Measurements from ENCODE around the gene EBF4. TPM values are rescaled to one million over a fixed set of nuclear protein-coding genes. Genes with fewer than 3 reads are reported as not detected.

EBF4 gene
- total and polyA plus RNA-seq, 10 of the 15 experiments (the other 5 are each of a cell fraction or from before 2014, with no cell fraction given) = 0.13 TPM; not detected in 9

DNA sequence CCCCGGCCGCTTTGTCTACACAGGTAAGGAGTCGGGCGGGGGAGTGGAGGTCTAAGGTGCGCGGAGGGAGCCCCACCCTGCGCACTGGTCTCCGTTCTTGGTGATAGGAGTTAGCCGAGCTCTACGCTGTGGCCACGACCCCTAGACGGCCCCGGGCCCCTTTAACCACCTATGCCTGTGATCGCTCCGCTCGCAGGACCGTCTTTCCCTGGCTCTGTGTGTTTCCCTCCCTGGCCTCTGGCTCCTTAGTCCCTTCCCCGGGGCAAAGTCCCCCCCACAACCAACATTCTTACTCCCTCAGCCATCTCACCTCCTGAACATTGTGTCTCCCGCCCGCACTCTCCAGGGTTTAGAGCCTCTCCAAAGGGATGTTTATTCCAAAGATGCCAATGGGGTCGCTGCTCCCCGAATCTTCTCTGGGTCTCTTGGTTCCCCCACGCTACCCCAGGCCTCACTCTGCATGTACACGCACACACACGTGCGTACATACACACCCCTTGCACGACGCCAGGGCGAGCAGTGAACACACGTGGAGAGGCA lies 57.4 kb downstream of the EBF4 start:
- ChIA-PET CTCF (no interaction called here), POLR2A (no interaction called here), RAD21 (ENCODE audit: unreplicated experiment) (no interaction called here), SMC1A (ENCODE audit: uncharacterized antibody, unreplicated experiment) (no interaction called here)
- Histone ChIP-seq H3K79me2 (ENCODE audit: control insufficient read depth, insufficient read depth, low read length) (no peaks in the 10 kb centered on the region), H3K4me1 (ENCODE audit: control insufficient read depth, insufficient read depth, low read length) (peaks cover 6% of the 10 kb centered on the region), H3K4me3 (no peak overlapping the region), H4K20me1 (ENCODE audit: control insufficient read depth, insufficient read depth) (no peaks in the 10 kb centered on the region), H3K4me2 (ENCODE audit: control insufficient read depth, insufficient read depth) (no peak overlapping the region), H3K36me3 (ENCODE audit: control insufficient read depth in 2 of 2, insufficient read depth in 2 of 2, low read length in 1 of 2) (no peaks in the 10 kb centered on the region), H3K27ac (ENCODE audit: control insufficient read depth, insufficient read depth) (no peak overlapping the region), H3K9ac (ENCODE audit: control insufficient read depth, insufficient read depth, low read length) (no peak overlapping the region), H2AFZ (ENCODE audit: control insufficient read depth, low read depth, low read length) (no peak overlapping the region), H3K27me3 (replicated peaks in 1 of 2; ENCODE audit: control insufficient read depth in 2 of 2, insufficient read depth in 2 of 2, low read length in 1 of 2) (peaks cover 9 to 12% of the 10 kb centered on the region in 2 experiments), H3K9me3 (replicated peaks; ENCODE audit: control insufficient read depth, insufficient read depth, low read length) (no peaks in the 10 kb centered on the region; the same call in 2 of the 3 replicates)
- TF ChIP-seq, protein P1, sequence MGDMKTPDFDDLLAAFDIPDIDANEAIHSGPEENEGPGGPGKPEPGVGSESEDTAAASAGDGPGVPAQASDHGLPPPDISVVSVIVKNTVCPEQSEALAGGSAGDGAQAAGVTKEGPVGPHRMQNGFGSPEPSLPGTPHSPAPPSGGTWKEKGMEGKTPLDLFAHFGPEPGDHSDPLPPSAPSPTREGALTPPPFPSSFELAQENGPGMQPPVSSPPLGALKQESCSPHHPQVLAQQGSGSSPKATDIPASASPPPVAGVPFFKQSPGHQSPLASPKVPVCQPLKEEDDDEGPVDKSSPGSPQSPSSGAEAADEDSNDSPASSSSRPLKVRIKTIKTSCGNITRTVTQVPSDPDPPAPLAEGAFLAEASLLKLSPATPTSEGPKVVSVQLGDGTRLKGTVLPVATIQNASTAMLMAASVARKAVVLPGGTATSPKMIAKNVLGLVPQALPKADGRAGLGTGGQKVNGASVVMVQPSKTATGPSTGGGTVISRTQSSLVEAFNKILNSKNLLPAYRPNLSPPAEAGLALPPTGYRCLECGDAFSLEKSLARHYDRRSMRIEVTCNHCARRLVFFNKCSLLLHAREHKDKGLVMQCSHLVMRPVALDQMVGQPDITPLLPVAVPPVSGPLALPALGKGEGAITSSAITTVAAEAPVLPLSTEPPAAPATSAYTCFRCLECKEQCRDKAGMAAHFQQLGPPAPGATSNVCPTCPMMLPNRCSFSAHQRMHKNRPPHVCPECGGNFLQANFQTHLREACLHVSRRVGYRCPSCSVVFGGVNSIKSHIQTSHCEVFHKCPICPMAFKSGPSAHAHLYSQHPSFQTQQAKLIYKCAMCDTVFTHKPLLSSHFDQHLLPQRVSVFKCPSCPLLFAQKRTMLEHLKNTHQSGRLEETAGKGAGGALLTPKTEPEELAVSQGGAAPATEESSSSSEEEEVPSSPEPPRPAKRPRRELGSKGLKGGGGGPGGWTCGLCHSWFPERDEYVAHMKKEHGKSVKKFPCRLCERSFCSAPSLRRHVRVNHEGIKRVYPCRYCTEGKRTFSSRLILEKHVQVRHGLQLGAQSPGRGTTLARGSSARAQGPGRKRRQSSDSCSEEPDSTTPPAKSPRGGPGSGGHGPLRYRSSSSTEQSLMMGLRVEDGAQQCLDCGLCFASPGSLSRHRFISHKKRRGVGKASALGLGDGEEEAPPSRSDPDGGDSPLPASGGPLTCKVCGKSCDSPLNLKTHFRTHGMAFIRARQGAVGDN (IDR thresholded peaks at IDR 0.05) = no peak
- no peak for TF ChIP-seq SPI1 (IDR thresholded peaks at IDR 0.05; ENCODE audit: borderline replicate concordance, insufficient read depth, low read depth, low read length)
- no peak for TF ChIP-seq SMAD5 (IDR thresholded peaks at IDR 0.05; ENCODE audit: low read depth)
- TF ChIP-seq ZSCAN29 (IDR thresholded peaks at IDR 0.05) = no peak
- no peak for TF ChIP-seq YY1 (IDR thresholded peaks at IDR 0.05; ENCODE audit: low read depth, low read length)
- ATAC-seq = no peak; the same call in 2 of the 3 replicates
- no TSS peak for BruUV-seq (replicated peaks)
- no peak for FAIRE-seq
- DNase-seq (ENCODE audit: low read depth, low spot score) = no peak
- in situ Hi-C loops (cut with MboI) = no loop called here
- intact Hi-C loops (cut with micrococcal nuclease; ENCODE audit: unreplicated experiment) = loop anchor here (5.0 to 10.0 kb wide), 2 partner anchors 65 to 252 kb away; no protein-coding TSS in a partner anchor
- 41% methylated on average over 28 of the region's 30 CpGs for WGBS (ENCODE audit: insufficient coverage, insufficient replicate concordance, low lambda C conversion rate, missing lambda C conversion rate)

All from GM12878 (cell line).